ENCODE results near the gene RSU1.

The RSU1 gene

GRCh38 chr10:16586358-16587138 lies 230.7 kb downstream of the RSU1 start:
- no peak for DNase-seq

GRCh38 chr10:16585103-16585502 lies 232.1 kb downstream of the RSU1 start:
- DNase-seq = no peak

DNA sequence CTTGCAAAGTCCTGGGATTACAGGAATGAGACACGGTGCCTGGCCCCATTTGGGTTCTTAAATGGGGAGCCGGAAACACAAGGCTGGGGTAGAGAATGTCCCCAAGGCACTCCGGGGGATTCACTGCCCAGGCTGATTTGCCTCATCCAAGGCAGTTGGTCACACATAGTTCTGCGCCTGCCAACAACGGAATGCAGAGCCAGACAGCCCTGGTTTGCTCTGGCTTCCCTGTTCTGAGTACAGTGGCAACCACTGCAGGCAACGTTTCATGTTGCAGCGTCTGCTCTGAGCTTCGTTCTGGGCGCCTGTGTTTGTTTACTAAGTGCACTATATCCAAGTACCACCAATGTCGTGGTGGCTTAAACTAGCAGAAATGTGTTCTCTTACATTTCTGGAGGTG lies 233.8 kb downstream of the RSU1 start:
- DNase-seq = no peak

GRCh38 chr10:16581202-16581601 lies 236.0 kb downstream of the RSU1 start:
- DNase-seq = no peak

- DNase-seq = no peak
Measured at GRCh38 chr10:16570731-16571130, 246.5 kb downstream of the RSU1 start.

DNA sequence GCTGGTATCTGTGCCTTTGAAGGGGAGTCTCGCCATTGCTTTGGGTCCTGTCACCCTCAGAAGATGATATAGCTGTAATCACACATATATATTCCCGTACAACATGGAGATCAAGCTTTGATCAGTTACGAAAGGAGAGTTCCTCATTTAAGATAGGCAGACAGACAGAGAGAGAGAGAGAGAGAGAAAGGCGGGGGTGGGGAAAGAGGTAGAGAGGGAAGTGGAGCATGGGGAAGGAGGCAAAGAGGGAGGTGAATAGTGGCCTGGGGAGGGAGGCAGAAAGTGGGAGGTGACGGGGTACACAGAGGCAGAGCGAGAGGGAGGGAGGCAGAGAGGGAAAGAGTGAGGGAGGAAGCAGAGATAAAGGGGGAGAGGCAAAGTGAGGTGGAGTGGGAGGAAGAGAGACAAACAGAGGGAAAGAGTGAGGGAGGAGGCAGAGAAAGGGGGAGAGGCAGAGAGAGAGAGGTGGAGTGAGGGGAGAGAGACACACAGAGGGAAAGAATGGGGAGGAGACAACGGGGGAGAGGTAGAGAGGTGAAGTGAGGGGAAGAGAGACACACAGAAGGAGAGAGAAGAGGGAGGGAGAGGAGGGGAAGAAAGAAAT lies 250.9 kb downstream of the RSU1 start:
- DNase-seq = no peak

DNA sequence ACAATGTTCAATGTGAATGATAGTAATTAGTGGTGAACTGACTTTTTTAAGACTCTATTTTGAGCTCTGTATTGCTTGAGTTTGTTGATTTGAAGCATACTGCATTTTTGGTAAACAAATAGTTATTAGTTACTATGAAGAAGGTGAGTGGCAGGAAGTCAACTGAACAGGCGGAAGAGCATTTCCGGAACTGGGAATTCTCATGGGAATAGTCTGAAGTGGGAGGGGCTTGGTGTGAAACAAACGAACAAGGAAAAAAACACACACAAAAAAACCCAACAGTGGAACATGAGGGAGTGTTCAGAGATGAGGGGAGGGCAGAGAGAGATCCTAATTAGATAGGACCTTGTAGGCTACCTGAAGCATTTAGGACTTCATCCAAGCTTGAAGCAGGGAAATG lies 251.6 kb downstream of the RSU1 start:
- no peak for DNase-seq

GRCh38 chr10:16562891-16563290 lies 254.3 kb downstream of the RSU1 start:
- DNase-seq = no peak

DNA sequence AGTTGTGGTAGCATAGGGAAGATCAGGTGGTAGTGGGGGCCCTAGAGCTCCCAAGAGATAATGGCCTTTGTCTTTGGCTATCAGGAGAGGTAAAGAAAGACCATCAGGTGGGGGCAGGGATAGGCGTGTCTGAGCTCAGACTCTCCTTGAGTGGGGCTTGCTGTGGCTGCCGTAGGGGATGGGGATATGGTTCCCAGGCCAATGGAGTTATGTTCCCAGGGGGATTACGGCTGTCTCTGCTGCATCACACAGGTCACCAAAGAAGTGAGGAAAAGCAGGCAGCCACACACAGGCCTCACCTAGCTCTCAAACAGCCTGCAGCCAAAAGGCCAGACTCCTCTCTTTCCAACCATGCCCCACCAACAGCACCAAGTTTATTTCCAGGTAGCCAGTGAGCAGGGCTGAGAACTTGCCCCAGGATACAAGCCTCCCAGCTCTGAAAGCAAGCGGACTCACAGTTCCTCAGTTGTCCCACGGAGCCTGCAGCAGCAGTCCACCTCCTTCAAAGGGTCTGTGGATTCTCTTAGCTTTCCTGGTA lies 257.9 kb downstream of the RSU1 start:
- no peak for DNase-seq

- no peak for DNase-seq
Measured at GRCh38 chr10:16547973-16548372, 269.3 kb downstream of the RSU1 start.

DNA sequence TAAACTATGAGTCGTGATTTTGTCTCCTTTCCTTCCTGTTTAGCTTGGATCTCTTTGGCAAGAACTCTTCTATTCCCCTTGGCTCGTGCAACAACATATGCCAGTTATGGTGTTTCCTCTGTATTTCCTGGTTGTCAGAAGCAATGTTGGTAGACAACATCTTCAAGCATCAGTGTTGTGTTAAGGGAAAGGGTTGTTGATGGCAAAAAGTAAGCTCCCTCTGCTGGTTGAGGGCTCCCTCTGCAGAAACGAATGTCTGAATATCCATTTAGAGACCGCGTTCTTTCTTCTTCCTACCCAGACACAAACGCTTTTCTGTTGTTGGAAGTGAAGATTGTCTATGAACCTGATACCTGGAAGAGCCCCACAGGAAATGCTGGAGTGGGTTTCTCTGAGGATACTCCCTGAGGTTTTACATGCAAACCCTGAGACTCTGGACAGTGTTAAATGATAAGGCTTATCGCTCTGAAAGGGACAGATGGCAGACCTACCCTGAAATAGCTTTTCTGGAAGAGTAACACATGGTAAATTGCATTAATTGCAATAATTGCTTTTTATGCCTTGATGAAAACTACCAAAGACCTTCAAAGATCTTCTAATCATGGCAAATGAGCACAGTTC lies 272.0 kb downstream of the RSU1 start:
- no peak for DNase-seq

DNA sequence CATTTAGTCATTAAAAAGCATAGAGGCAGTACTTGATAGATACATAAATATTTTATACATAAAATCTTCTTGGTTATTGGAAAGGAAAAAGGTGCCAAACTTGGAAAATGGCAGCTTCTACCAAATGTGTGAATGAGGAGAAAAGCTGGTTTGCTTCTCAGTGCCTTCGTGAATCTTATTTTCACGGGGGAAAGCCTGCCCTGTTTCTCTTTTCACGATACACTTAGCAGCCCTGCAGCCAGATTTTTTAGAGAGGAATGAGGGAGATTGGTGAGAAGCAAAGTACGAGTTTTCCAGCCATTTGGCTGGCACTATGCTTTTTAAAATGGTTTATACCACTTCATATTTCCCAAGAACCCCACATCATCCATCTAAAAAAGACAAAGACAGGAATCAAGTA lies 272.6 kb downstream of the RSU1 start:
- no peak for DNase-seq

DNA sequence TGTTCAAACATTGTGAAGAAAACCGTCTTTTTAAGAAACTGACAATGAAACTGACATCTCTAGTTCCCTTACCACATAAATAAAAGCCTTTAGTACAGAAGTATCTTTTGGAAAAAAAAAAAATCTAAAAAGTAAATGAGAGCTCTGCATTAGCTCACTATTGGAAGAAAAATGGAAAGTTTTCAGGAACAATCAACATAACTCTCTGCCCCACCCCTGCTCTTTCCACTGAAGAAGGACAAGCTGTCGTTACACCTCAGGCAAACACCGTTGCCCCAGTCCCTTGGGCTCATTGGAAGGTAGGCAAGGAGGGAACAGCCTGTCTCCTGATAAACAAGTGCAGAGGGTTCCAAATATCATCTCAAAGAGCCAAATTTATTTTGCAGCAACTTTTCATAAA lies 273.1 kb downstream of the RSU1 start:
- no peak for DNase-seq

All from stimulated activated CD4-positive, alpha-beta T cell treated with anti-CD3 and anti-CD28 coated beads, Interleukin-4, amount 100 ng/mL, for 4 hours (primary cell).